Tibial nerve (tissue), 4 donors: ENCODE data around the gene REXO1. TPM values are rescaled to one million over a fixed set of nuclear protein-coding genes. Genes with fewer than 3 reads are reported as not detected.
"Not testable (repeated sequence)": the region's sequence is repeated elsewhere in the genome, so short reads cannot be mapped to it uniquely, and the experiment has no call there.

Source experiments
- DNase-seq, 2 donors: peaks; one replicate each; pipeline ENCODE4 v3.0.0-alpha.2; 2019; ENCODE audit warnings: low spot score in 2 of 2
- H3K27ac ChIP-seq, 4 donors: fragments of 200-600 bp; sonication (generic) in 3 of 4; one replicate each; pipeline ENCODE4 v1.5.1; 2017 to 2019; ENCODE audit warnings: mild to moderate bottlenecking in 1 of 4
- H3K27me3 ChIP-seq, 2 donors: fragments of 200-600 bp; sonication (generic) in 1 of 2; one replicate each; pipeline versions ENCODE4 v1.5.1 to v1.6.0; 2017 to 2019
- H3K36me3 ChIP-seq, 3 donors: fragments of 200-600 bp; sonication (generic); one replicate each; pipeline ENCODE4 v1.5.1; 2018 to 2019
- H3K4me1 ChIP-seq, 4 donors: fragments of 200-600 bp; sonication (generic) in 3 of 4; one replicate each; pipeline ENCODE4 v1.5.1; 2017 to 2019
- H3K4me3 ChIP-seq, 4 donors: fragments of 200-600 bp; sonication (generic) in 3 of 4; one replicate each; pipeline ENCODE4 v1.5.1; 2017 to 2019; ENCODE audit warnings: mild to moderate bottlenecking in 1 of 4, moderate library complexity in 1 of 4
- H3K9me3 ChIP-seq, 4 donors: fragments of 200-600 bp; sonication (generic) in 3 of 4; one replicate each; pipeline ENCODE4 v1.5.1; 2017 to 2019
- EP300 ChIP-seq, 2 donors: sonication (generic); formaldehyde crosslinking; IDR thresholded peaks; one replicate each; pipeline ENCODE4 v1.6.1; 2017; ENCODE audit warnings: antibody characterized with exemption in 2 of 2, mild to moderate bottlenecking in 1 of 2
- POLR2A ChIP-seq, 2 donors: fragments of 450-650 bp; IDR thresholded peaks; one replicate each; pipeline ENCODE4 v1.6.1; 2017; ENCODE audit warnings: antibody characterized with exemption in 2 of 2, mild to moderate bottlenecking in 2 of 2, moderate library complexity in 2 of 2
- WGBS, 2 donors: methylation state at CpG; one replicate each; pipeline ENCODE4 v1.1.5; 2018; 5-methylcytosine and 5-hydroxymethylcytosine counted together
- total RNA-seq, 4 donors: library from RNA; depleted of rRNA; stranded (reverse); fragments of >200 nt; gene quantifications; one replicate each; pipeline ENCODE4 v1.1.0, GENCODE V29; 2016
- TF ChIP-seq, protein P1 (sequence below), 5 experiments: fragments of 200-600 bp in 3 of 5; fragments of 450-650 bp in 2 of 5; sonication (generic) in 3 of 5; IDR thresholded peaks; one replicate each; pipeline ENCODE4 v1.5.1; 2016 to 2019; ENCODE audit warnings: antibody characterized with exemption in 5 of 5, mild to moderate bottlenecking in 3 of 5, moderate library complexity in 2 of 5

REXO1 gene
- total RNA-seq, 4 donors from 2014 or later: 17.9 to 87.3 (median 31.1) TPM

- H3K4me1 ChIP-seq: peaks cover 0 to 52% (median 31%) of the 10 kb centered on the region in 4 donors
- H3K36me3 ChIP-seq, H3K27me3 ChIP-seq, H3K9me3 ChIP-seq: not testable (repeated sequence)
- peak within 1 kb of the TSS; percentile 58 to 88 (median 76) for H3K4me3 ChIP-seq
- DNase-seq: peak; percentile 91 to 93
- H3K27ac ChIP-seq: peak within 1 kb of the TSS; percentile 64 to 89 (median 84)
- peak; percentile 88 to 90 for TF ChIP-seq EP300 (IDR thresholded peaks at IDR 0.05)
- peak; percentile 56 to 87 for TF ChIP-seq POLR2A (IDR thresholded peaks at IDR 0.05)
- 25 to 36% methylated on average over 23 to 32 of the region's 46 CpGs for WGBS, 2 donors
Measured at GRCh38 chr19:1885398-1886119, 37.3 kb upstream of the REXO1 start, which contains the start of gene ABHD17A. Gene ABHD17A (minus strand): TSS chr19:1885496. CDS start chr19:1881566, 3,930 bp downstream.

DNA sequence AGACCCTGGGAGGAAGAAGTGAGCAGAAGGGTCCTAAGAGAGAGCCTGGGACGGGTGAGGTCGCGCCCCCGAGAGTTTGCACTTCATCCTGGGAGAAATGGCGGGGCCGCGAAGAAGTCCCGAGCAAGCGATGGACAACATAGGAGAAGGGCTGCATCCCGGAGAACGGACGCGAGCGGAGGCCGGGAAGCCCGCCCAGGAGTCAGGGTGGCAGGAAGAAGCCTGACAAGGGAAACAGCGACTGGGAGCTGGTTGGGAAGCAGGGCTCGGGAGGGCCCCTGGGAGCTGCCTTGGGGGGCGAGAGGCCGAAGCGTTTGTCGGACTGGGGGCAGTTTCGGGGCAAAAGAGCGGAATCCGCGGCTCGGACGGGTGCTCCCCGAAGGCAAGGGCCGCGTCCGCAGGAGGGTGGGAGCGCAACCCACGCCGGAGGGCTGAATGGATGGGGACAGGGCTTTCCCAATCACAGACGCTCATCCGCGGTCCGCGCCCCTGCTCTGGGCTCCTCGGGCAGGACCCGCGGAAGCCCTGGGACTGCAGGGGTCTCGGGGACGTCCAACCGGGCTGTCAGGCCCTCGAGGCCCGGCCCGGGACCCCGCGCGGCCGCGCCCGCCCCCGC is 36.5 kb upstream of the REXO1 start:
- H3K4me1 ChIP-seq: peaks cover 0 to 59% (median 35%) of the 10 kb centered on the region in 4 donors
- TF ChIP-seq EP300 (IDR thresholded peaks at IDR 0.05): no peak
- TF ChIP-seq, protein P1, sequence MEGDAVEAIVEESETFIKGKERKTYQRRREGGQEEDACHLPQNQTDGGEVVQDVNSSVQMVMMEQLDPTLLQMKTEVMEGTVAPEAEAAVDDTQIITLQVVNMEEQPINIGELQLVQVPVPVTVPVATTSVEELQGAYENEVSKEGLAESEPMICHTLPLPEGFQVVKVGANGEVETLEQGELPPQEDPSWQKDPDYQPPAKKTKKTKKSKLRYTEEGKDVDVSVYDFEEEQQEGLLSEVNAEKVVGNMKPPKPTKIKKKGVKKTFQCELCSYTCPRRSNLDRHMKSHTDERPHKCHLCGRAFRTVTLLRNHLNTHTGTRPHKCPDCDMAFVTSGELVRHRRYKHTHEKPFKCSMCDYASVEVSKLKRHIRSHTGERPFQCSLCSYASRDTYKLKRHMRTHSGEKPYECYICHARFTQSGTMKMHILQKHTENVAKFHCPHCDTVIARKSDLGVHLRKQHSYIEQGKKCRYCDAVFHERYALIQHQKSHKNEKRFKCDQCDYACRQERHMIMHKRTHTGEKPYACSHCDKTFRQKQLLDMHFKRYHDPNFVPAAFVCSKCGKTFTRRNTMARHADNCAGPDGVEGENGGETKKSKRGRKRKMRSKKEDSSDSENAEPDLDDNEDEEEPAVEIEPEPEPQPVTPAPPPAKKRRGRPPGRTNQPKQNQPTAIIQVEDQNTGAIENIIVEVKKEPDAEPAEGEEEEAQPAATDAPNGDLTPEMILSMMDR (IDR thresholded peaks at IDR 0.05): no peak
- no peak for TF ChIP-seq POLR2A (IDR thresholded peaks at IDR 0.05)

DNA sequence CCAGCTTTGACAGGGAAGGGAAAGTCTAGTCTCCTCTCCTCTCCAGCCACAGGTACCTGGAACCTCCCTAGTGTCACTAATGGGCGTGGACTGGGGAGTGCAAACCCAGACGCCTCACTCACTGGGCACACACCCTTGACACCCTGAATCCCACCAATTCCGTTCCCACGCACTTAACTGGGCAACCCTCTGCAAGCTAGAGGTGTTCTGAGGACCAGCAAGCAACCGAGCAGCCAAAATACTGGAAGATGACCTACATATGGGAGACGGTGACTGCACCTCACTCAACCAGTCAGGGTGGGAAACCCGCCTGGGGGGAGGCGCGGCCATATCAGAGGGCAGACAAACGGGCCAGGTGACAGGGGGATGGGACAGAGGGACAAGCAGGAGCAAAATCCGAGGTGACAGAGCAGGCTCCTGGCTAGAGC is 36.0 kb upstream of the REXO1 start:
- Histone ChIP-seq H3K4me1 (peaks cover 0 to 60% (median 36%) of the 10 kb centered on the region in 4 donors), H3K27ac (peak overlapping the region; percentile 64 to 89 (median 84)), H3K27me3 (no peaks in the 10 kb centered on the region), H3K9me3 (no peaks in the 10 kb centered on the region), H3K4me3 (peak overlapping the region; percentile 58 to 88 (median 76)), H3K36me3 (peaks cover 0 to 11% (median 0%) of the 10 kb centered on the region in 3 donors)
- TF ChIP-seq, protein P1 (IDR thresholded peaks at IDR 0.05): no peak
- TF ChIP-seq POLR2A (IDR thresholded peaks at IDR 0.05) (no peak), EP300 (IDR thresholded peaks at IDR 0.05) (no peak)
- 2 to 7% methylated on average over 11 of the region's 11 CpGs for WGBS, 2 donors
- no peak for DNase-seq

More for the DNA sequence above, 36.5 kb upstream of the REXO1 start:
- Histone ChIP-seq H3K4me3 (peak overlapping the region; percentile 58 to 88 (median 76)), H3K9me3 (no peaks in the 10 kb centered on the region), H3K36me3 (peaks cover 0 to 10% (median 0%) of the 10 kb centered on the region in 3 donors), H3K27ac (peak overlapping the region; percentile 64 to 89 (median 84)), H3K27me3 (no peaks in the 10 kb centered on the region)
- DNase-seq: no peak
- WGBS, 2 donors: 0 to 1% methylated on average over 36 to 37 of the region's 56 CpGs

DNA sequence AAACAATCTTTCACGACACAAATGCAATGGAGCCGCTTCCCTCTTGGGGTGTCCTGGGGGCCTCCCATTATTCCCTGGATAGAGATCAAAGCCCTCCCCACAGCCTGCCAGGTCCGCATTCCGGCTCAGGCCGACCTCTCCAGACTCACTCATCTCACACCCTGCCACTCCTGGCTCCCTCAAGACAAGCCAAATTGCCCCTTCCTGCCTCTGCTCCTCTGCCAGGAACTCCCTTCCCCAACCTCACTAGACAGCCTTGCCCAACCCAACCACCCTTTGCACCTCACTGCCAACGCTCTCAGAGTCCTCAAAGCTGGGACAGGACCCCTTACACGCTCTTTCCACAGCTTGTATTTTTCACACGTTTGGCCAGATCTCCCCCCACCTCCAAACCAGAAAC is 35.5 kb upstream of the REXO1 start:
- no peak for TF ChIP-seq EP300 (IDR thresholded peaks at IDR 0.05)
- TF ChIP-seq, protein P1 (IDR thresholded peaks at IDR 0.05): no peak
- no peak for TF ChIP-seq POLR2A (IDR thresholded peaks at IDR 0.05)
- H3K4me3 ChIP-seq: peak overlapping the region; percentile 58 to 88 (median 76)
- no peaks in the 10 kb centered on the region for H3K9me3 ChIP-seq
- H3K27me3 ChIP-seq: no peaks in the 10 kb centered on the region
- peak overlapping the region; percentile 64 to 89 (median 84) for H3K27ac ChIP-seq
- peaks cover 0 to 60% (median 36%) of the 10 kb centered on the region in 4 donors for H3K4me1 ChIP-seq
- DNase-seq: no peak
- 23 to 25% methylated on average over 8 of the region's 8 CpGs for WGBS, 2 donors
- peaks cover 0 to 14% (median 0%) of the 10 kb centered on the region in 3 donors for H3K36me3 ChIP-seq

DNA sequence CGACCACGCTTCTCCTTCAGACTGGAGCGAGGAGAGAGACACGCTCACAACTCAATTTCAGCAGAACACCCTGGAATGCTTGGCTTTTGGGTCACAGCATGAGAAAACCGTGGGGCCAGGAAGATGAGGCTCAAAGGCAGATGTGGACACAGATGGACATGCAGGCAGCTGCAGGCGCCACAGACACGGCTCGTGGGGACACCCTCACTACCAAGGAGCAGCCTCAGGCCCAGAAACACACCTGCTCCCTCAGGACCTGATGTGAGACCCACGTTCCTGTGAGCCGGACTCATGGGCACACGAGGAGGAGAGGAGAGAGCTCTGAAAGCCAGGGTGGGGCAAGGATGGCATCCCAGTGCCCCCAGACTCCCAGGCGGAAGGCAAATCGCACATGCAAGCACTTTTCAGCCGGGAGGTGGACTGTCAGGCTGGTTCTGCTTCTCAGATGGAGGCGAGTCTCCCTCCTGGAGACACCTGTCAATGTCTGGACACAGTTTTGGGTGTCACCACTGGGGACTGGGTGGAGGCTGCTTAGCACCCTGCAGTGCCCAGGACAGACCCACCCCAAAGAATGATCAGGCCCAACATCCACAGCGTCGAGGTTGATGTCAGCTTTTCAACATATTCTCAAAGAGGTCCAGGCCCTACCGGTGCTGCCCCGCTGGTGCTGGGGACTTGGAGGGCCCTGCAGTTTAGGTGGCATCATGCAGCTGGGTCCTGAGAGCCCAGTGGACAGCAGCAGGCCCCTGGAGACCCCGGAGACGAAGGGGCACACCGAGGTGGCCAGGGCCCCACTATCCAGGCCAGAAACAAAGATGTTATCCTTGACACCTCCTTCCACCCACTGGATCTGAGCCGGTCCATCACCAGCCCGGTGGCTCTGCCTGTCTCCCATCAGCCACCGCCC is 34.8 kb upstream of the REXO1 start:
- Histone ChIP-seq H3K4me1 (peaks cover 0 to 63% (median 36%) of the 10 kb centered on the region in 4 donors), H3K9me3 (no peaks in the 10 kb centered on the region), H3K27ac (peak overlapping the region; percentile 14 to 89 (median 84)), H3K36me3 (peaks cover 0 to 19% (median 0%) of the 10 kb centered on the region in 3 donors), H3K4me3 (peak overlapping the region in 2 of 4 donors; percentile 66 to 88), H3K27me3 (no peaks in the 10 kb centered on the region)
- WGBS, 2 donors: 50 to 56% methylated on average over 22 to 25 of the region's 25 CpGs
- TF ChIP-seq EP300 (IDR thresholded peaks at IDR 0.05) (no peak), POLR2A (IDR thresholded peaks at IDR 0.05) (no peak)
- TF ChIP-seq, protein P1 (IDR thresholded peaks at IDR 0.05): no peak
- DNase-seq: no peak
